ENCODE data around the gene RPL39L.
"Not testable (repeated sequence)": the region's sequence is repeated elsewhere in the genome, so short reads cannot be mapped to it uniquely, and the experiment has no call there.

The RPL39L gene

GRCh38 chr3:187145149-187145895, 6.0 kb upstream of the RPL39L start:
- no peak for DNase-seq

- DNase-seq, result no peak
Observed at GRCh38 chr3:187139895-187140253, 578 bp upstream of the RPL39L start.

- no peak for DNase-seq
Observed at GRCh38 chr3:187136936-187137335, 2.4 kb downstream of the RPL39L start.

GRCh38 chr3:187136337-187136736, 3.0 kb downstream of the RPL39L start:
- no peak for DNase-seq

- not testable (repeated sequence) for DNase-seq
Observed at GRCh38 chr3:187135172-187135690, 4.1 kb downstream of the RPL39L start.

- not testable (repeated sequence) for DNase-seq
Observed at GRCh38 chr3:187133181-187133580, 6.1 kb downstream of the RPL39L start.

- DNase-seq, result no peak
Observed at GRCh38 chr3:187132666-187133065, 6.6 kb downstream of the RPL39L start.

- no peak for DNase-seq
Observed at GRCh38 chr3:187131981-187132380, 7.3 kb downstream of the RPL39L start.

GRCh38 chr3:187130346-187131066, 8.8 kb downstream of the RPL39L start:
- DNase-seq, result no peak

- DNase-seq, result no peak
Observed at GRCh38 chr3:187125319-187126031, 13.8 kb downstream of the RPL39L start.

GRCh38 chr3:187122261-187122660, 17.0 kb downstream of the RPL39L start:
- DNase-seq, result no peak

- DNase-seq, result no peak
Observed at GRCh38 chr3:187120326-187120725, 19.0 kb downstream of the RPL39L start.

- no peak for DNase-seq
Observed at GRCh38 chr3:187114511-187114910, 24.8 kb downstream of the RPL39L start.

- DNase-seq, result no peak
Observed at GRCh38 chr3:187112934-187113793, 26.1 kb downstream of the RPL39L start.

- DNase-seq, result no peak
Observed at GRCh38 chr3:187110156-187110555, 29.1 kb downstream of the RPL39L start.

GRCh38 chr3:187107989-187108388, 31.3 kb downstream of the RPL39L start:
- no peak for DNase-seq

- no peak for DNase-seq
Observed at GRCh38 chr3:187105700-187106099, 33.6 kb downstream of the RPL39L start.

GRCh38 chr3:187104933-187105332, 34.4 kb downstream of the RPL39L start:
- no peak for DNase-seq

- DNase-seq, result no peak
Observed at GRCh38 chr3:187104342-187104741, 35.0 kb downstream of the RPL39L start.

GRCh38 chr3:187103251-187103650, 36.0 kb downstream of the RPL39L start:
- DNase-seq, result no peak

GRCh38 chr3:187102073-187102634, 37.1 kb downstream of the RPL39L start:
- no peak for DNase-seq
